ENCODE results near the gene LAMTOR1.
A peak's percentile ranks its signal among the peaks of the same experiment; 100 is the strongest.

LAMTOR1 gene

DNA sequence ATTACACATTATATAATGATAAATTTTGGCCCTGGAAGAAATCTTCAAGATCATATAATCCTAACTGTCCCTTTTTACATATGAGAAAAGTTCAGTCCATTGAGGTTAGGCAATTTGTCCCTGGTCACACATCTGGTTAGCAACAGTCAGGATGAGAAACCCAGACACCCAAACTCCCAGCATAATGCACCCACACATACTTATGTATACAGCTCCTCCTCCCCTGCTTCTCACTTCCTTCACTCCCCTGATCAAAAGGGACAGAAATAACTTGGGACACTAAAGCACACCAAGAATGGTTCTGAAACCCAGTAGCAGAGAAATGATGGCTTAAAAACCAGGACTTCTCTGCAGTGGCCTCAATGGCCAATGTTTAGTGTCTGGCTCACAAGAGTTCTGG, 33.9 kb downstream of the LAMTOR1 start:
- H3K4me3 ChIP-seq (ENCODE audit: low read depth, low read length), result peak overlapping the region; percentile 53
- H2AFZ ChIP-seq (ENCODE audit: low read length, unreplicated experiment), result peak overlapping the region; percentile 18
- peak overlapping the region; percentile 67 for H3K27ac ChIP-seq (ENCODE audit: low read depth, low read length)
- peaks cover 70% of the 10 kb centered on the region for H3K79me2 ChIP-seq (ENCODE audit: control insufficient read depth, insufficient read depth, low read length, unreplicated experiment)
- H3K27me3 ChIP-seq (ENCODE audit: insufficient read depth, low read length), result no peaks in the 10 kb centered on the region
- peaks cover 53% of the 10 kb centered on the region for H3K4me1 ChIP-seq (ENCODE audit: control insufficient read depth, insufficient read depth, low read length, unreplicated experiment)
- no peaks in the 10 kb centered on the region for H3K36me3 ChIP-seq (ENCODE audit: insufficient read depth, low read length)

DNA sequence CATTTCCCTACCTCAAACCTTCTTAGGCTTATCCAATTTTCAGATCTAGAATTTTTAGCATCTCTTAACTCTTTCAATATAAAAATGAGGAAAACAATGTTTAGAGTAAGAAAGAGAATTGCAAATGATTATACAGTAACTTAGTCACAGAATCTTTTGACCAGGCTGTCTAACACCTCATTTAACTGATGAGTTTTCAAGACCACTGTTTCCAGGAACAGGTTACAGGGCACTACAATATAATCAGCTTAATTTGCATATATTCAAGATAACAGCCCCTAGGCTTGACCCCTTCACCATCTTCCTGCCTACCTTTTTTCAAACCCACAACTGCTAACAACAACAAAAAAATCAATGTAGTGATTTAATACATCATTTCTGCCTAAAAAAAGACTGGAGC, 35.4 kb downstream of the LAMTOR1 start:
- H3K4me1 ChIP-seq (ENCODE audit: control insufficient read depth, insufficient read depth, low read length, unreplicated experiment), result peaks cover 52% of the 10 kb centered on the region
- H3K79me2 ChIP-seq (ENCODE audit: control insufficient read depth, insufficient read depth, low read length, unreplicated experiment), result peaks cover 59% of the 10 kb centered on the region
- no peak overlapping the region for H3K4me3 ChIP-seq (ENCODE audit: low read depth, low read length)
- no peaks in the 10 kb centered on the region for H3K27me3 ChIP-seq (ENCODE audit: insufficient read depth, low read length)
- H3K27ac ChIP-seq (ENCODE audit: low read depth, low read length), result no peak overlapping the region
- H3K36me3 ChIP-seq (ENCODE audit: insufficient read depth, low read length), result no peaks in the 10 kb centered on the region
- H2AFZ ChIP-seq (ENCODE audit: low read length, unreplicated experiment), result no peak overlapping the region

DNA sequence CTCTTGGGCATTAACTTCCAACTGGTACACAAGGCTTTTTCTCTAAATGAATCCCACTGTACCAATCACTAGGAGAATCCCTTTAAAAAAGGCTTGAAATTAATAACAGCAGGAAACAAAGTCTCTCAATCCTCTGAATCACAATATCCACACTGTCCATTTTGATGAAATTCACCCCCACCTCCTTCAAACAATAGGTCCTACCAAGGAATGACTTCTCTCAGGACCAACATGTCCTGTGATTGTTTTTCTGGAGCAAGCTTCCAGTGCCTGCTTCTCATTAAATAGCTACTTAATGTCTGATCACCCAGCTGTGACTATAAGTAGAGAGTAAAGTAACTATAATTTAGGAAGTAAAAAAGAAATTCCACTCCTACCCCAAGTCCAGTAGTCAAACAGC, 35.8 kb downstream of the LAMTOR1 start:
- Histone ChIP-seq H3K27me3 (ENCODE audit: insufficient read depth, low read length) (no peaks in the 10 kb centered on the region), H3K36me3 (ENCODE audit: insufficient read depth, low read length) (no peaks in the 10 kb centered on the region), H2AFZ (ENCODE audit: low read length, unreplicated experiment) (no peak overlapping the region), H3K4me3 (ENCODE audit: low read depth, low read length) (no peak overlapping the region), H3K27ac (ENCODE audit: low read depth, low read length) (no peak overlapping the region), H3K4me1 (ENCODE audit: control insufficient read depth, insufficient read depth, low read length, unreplicated experiment) (peaks cover 49% of the 10 kb centered on the region), H3K79me2 (ENCODE audit: control insufficient read depth, insufficient read depth, low read length, unreplicated experiment) (peaks cover 59% of the 10 kb centered on the region)

DNA sequence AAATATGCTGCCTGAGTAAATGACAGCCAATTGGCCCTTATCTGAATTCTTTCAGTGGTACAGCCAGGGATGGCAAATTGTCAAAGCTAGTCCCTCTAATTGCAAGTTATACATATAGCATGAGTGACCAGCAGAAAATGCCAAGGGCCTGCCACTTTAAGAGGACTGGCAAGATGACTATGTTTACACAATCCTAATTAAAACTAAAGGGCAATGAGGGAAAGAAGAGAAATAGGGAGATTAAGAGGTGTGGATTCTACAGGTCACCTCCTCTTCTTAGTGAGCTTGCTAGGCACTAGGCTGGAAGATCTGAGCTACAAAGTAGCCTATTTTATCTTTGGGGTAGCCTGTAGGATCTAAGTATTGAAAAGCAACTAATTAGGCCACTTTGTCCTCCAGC, 36.2 kb downstream of the LAMTOR1 start:
- H3K27me3 ChIP-seq (ENCODE audit: insufficient read depth, low read length), result no peaks in the 10 kb centered on the region
- H2AFZ ChIP-seq (ENCODE audit: low read length, unreplicated experiment), result no peak overlapping the region
- H3K27ac ChIP-seq (ENCODE audit: low read depth, low read length), result no peak overlapping the region
- peaks cover 55% of the 10 kb centered on the region for H3K79me2 ChIP-seq (ENCODE audit: control insufficient read depth, insufficient read depth, low read length, unreplicated experiment)
- peaks cover 44% of the 10 kb centered on the region for H3K4me1 ChIP-seq (ENCODE audit: control insufficient read depth, insufficient read depth, low read length, unreplicated experiment)
- no peaks in the 10 kb centered on the region for H3K36me3 ChIP-seq (ENCODE audit: insufficient read depth, low read length)
- no peak overlapping the region for H3K4me3 ChIP-seq (ENCODE audit: low read depth, low read length)

DNA sequence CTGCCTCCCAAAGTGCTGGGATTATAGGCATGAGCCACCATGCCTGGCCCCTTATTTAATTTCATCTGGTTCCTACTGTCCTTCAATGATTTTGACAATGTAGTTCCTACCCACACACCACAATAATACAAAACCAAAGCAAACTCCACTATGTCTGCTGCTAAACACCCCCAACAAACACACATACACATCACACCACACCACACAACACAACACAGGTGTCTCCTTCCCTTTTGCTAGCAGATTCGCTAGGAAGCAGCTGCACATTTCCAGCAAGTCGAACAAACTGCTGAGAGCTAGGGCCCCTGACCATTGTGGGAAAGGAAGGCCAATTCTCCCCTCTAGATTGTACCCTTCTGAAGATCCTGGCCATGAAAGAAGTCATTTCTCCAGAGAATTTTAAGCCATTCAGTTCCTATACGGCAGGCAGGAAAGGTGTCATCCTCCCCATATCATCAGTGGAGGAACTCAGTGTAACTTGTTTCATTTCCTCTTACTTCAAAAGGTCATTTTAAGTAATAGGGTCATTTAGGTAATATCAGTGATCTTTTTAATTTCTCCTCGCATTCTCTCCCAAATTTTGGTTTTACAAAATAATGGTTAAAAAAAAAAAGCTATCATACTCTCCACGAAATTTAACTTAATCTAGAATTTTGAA, 41.2 kb downstream of the LAMTOR1 start:
- Histone ChIP-seq H2AFZ (ENCODE audit: low read length, unreplicated experiment) (no peak overlapping the region), H3K36me3 (ENCODE audit: insufficient read depth, low read length) (no peaks in the 10 kb centered on the region), H3K4me3 (ENCODE audit: low read depth, low read length) (no peak overlapping the region), H3K27me3 (ENCODE audit: insufficient read depth, low read length) (no peaks in the 10 kb centered on the region), H3K79me2 (ENCODE audit: control insufficient read depth, insufficient read depth, low read length, unreplicated experiment) (peaks cover 17% of the 10 kb centered on the region), H3K27ac (ENCODE audit: low read depth, low read length) (no peak overlapping the region), H3K4me1 (ENCODE audit: control insufficient read depth, insufficient read depth, low read length, unreplicated experiment) (peaks cover 3% of the 10 kb centered on the region)

DNA sequence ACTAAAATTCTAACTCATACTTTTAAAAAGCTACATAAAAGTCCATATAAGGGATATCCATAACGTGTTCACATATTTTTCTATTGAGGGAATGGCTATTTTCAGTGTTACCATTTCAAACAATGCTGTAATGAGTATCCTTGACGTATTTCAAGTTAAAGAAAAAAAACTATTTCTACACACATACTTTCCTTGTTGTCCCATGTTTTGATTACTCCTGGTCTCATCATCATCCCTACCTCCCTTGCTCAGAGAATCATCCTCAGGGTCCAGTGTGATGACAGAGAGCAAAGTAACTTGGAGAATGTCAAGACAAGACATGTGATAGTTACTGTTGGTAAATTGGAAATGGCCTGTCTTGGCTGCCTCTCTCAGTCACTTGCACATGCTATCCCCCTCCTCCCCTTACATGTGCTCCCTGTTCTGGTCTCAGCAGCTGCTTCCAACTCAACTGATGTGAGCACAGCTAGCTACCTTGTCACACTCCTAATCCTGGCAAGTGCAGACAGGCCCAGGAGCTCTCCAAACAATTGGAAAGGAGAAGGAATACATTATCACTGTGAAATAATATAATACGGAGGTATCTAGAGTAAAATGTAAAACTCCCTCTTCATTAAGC, 44.6 kb downstream of the LAMTOR1 start:
- no peaks in the 10 kb centered on the region for H3K4me1 ChIP-seq (ENCODE audit: control insufficient read depth, insufficient read depth, low read length, unreplicated experiment)
- H3K27ac ChIP-seq (ENCODE audit: low read depth, low read length), result no peak overlapping the region
- H2AFZ ChIP-seq (ENCODE audit: low read length, unreplicated experiment), result no peak overlapping the region
- peaks cover 20% of the 10 kb centered on the region for H3K79me2 ChIP-seq (ENCODE audit: control insufficient read depth, insufficient read depth, low read length, unreplicated experiment)
- no peaks in the 10 kb centered on the region for H3K27me3 ChIP-seq (ENCODE audit: insufficient read depth, low read length)
- no peaks in the 10 kb centered on the region; the same call in none of the 2 replicates for H3K36me3 ChIP-seq (ENCODE audit: insufficient read depth, low read length)
- H3K4me3 ChIP-seq (ENCODE audit: low read depth, low read length), result no peak overlapping the region

DNA sequence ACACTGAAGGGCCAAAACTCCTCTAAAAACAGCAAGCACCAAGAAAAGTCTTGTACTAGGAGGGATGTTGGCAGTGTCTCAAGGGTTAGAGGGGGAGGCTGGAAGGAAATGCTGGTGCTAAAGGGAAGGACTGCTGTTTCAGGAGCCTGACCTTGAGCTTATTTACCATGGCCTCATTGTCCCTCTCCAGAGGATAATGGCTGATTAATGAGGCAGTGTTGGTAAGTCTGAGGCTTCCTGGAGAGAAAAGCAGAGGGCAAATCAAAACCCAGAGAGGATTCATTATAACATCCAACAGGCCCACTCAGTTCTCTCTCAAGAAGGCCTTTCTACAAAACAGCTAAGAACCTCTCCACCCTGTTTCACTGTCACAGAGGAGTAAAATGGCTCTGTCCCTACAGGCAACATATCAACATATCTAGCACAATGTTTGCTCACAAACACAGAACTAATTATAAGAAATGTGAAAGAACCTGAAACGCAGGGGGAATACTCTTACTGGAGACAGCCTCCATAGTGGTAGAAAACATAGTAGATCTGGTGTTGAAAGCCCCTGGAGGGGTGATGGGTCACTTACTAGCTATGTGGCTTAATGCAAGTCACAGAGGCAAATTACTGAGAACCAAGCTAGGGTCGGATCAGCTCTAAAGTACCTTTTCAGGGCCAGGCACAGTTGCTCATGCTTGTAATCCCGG, 54.2 kb downstream of the LAMTOR1 start:
- H3K36me3 ChIP-seq (ENCODE audit: insufficient read depth, low read length), result no peaks in the 10 kb centered on the region; the same call in 1 of the 2 replicates
- H2AFZ ChIP-seq (ENCODE audit: low read length, unreplicated experiment), result no peak overlapping the region
- no peak overlapping the region for H3K4me3 ChIP-seq (ENCODE audit: low read depth, low read length)
- H3K27ac ChIP-seq (ENCODE audit: low read depth, low read length), result no peak overlapping the region
- H3K79me2 ChIP-seq (ENCODE audit: control insufficient read depth, insufficient read depth, low read length, unreplicated experiment), result peaks cover 10% of the 10 kb centered on the region
- no peaks in the 10 kb centered on the region for H3K4me1 ChIP-seq (ENCODE audit: control insufficient read depth, insufficient read depth, low read length, unreplicated experiment)
- H3K27me3 ChIP-seq (ENCODE audit: insufficient read depth, low read length), result no peaks in the 10 kb centered on the region
